WERI-Rb-1 (cell line): ENCODE data around the gene SERPINB12.
A peak's percentile ranks its signal among the peaks of the same experiment; 100 is the strongest.

ENCODE experiments used
- DNase-seq: peaks from one replicate; pipeline ENCODE4 v3.0.0-alpha.2; 2020
- H3K27ac ChIP-seq: fragments of 250-450 bp; sonication (Bioruptor Pico); 2 replicates; pipeline ENCODE4 v1.5.1; 2020; ENCODE audit warnings: mild to moderate bottlenecking, moderate library complexity
- H3K27me3 ChIP-seq: fragments of 250-450 bp; sonication (Bioruptor Pico); 2 replicates; pipeline ENCODE4 v1.5.1; 2021; ENCODE audit warnings: mild to moderate bottlenecking, low read depth, moderate library complexity; ENCODE audit not compliant: insufficient read depth, severe bottlenecking
- H3K36me3 ChIP-seq: fragments of 250-450 bp; sonication (Bioruptor Pico); 2 replicates; pipeline ENCODE4 v1.5.1; 2020; ENCODE audit warnings: mild to moderate bottlenecking, moderate library complexity
- H3K4me3 ChIP-seq: 2 replicates; pipeline ENCODE4 v1.5.1; 2011; ENCODE audit warnings: low read depth, mild to moderate bottlenecking, control low read depth, low read length
- H3K9me3 ChIP-seq: fragments of 250-450 bp; sonication (Bioruptor Pico); 2 replicates; pipeline ENCODE4 v1.5.1; 2021; ENCODE audit warnings: mild to moderate bottlenecking, moderate library complexity; ENCODE audit not compliant: severe bottlenecking
- CTCF ChIP-seq: IDR thresholded peaks from 2 replicates; pipeline ENCODE4 v1.5.1; 2011; ENCODE audit warnings: low read depth, mild to moderate bottlenecking, control low read depth, inconsistent platforms, low read length

Gene SERPINB12

GRCh38 chr18:63518178-63519012, 23.8 kb upstream of the SERPINB12 start:
- Histone ChIP-seq H3K27ac (no peak overlapping the region), H3K27me3 (no peaks in the 10 kb centered on the region), H3K9me3 (no peaks in the 10 kb centered on the region), H3K36me3 (no peaks in the 10 kb centered on the region), H3K4me3 (no peak overlapping the region)
- DNase-seq: peak; percentile 82
- TF ChIP-seq CTCF: peak; percentile 73

GRCh38 chr18:63520053-63520685, 22.0 kb upstream of the SERPINB12 start:
- no peak overlapping the region for H3K4me3 ChIP-seq
- H3K27ac ChIP-seq: no peak overlapping the region
- DNase-seq: no peak
- no peaks in the 10 kb centered on the region for H3K9me3 ChIP-seq
- H3K27me3 ChIP-seq: no peaks in the 10 kb centered on the region
- TF ChIP-seq CTCF: no peak
- H3K36me3 ChIP-seq: no peaks in the 10 kb centered on the region

- no peak overlapping the region for H3K4me3 ChIP-seq
- DNase-seq: no peak
- H3K36me3 ChIP-seq: no peaks in the 10 kb centered on the region
- H3K27ac ChIP-seq: no peak overlapping the region
- no peak for TF ChIP-seq CTCF
- no peaks in the 10 kb centered on the region for H3K27me3 ChIP-seq
- H3K9me3 ChIP-seq: no peaks in the 10 kb centered on the region
These were observed 18.5 kb upstream of the SERPINB12 start for GRCh38 chr18:63523660-63524059.

- H3K36me3 ChIP-seq: no peaks in the 10 kb centered on the region
- H3K27me3 ChIP-seq: no peaks in the 10 kb centered on the region
- H3K27ac ChIP-seq: no peak overlapping the region
- H3K9me3 ChIP-seq: no peaks in the 10 kb centered on the region
- DNase-seq: no peak
- no peak overlapping the region for H3K4me3 ChIP-seq
- TF ChIP-seq CTCF: no peak
These were observed 14.9 kb upstream of the SERPINB12 start for GRCh38 chr18:63527251-63527650.

GRCh38 chr18:63528863-63529492, 13.2 kb upstream of the SERPINB12 start:
- DNase-seq: no peak
- Histone ChIP-seq H3K36me3 (no peaks in the 10 kb centered on the region), H3K9me3 (peaks cover 2% of the 10 kb centered on the region)

More at GRCh38 chr18:63528863-63529492, 13.2 kb upstream of the SERPINB12 start:
- no peak for TF ChIP-seq CTCF
- Histone ChIP-seq H3K27ac (no peak overlapping the region), H3K4me3 (no peak overlapping the region), H3K27me3 (no peaks in the 10 kb centered on the region)
